NCI-H146 treated with DMSO at 0.1 percent for 48 hours (cell line): ENCODE results near the gene CCDC191.

Experiments used
- DNase-seq: peaks from one replicate; lab custom pipeline; 2025; ENCODE audit not compliant: unreplicated experiment; lab: John Stamatoyannopoulos, UW

CCDC191 gene

GRCh38 chr3:114058646-114059045, 2.3 kb upstream of the CCDC191 start:
- DNase-seq = no peak

- no peak for DNase-seq
Measured at GRCh38 chr3:114057011-114057347, 653 bp upstream of the CCDC191 start.

- no peak for DNase-seq
Measured at GRCh38 chr3:114052216-114052615, 4.1 kb downstream of the CCDC191 start.

- DNase-seq = no peak
Measured at GRCh38 chr3:114043205-114043604, 13.1 kb downstream of the CCDC191 start.

- DNase-seq = no peak
Measured at GRCh38 chr3:114035896-114036295, 20.4 kb downstream of the CCDC191 start.

- DNase-seq = no peak
Measured at GRCh38 chr3:114034787-114035545, 21.4 kb downstream of the CCDC191 start.

GRCh38 chr3:114034211-114034610, 22.1 kb downstream of the CCDC191 start:
- no peak for DNase-seq

GRCh38 chr3:114033721-114034120, 22.6 kb downstream of the CCDC191 start:
- DNase-seq = no peak

GRCh38 chr3:114026331-114026730, 30.0 kb downstream of the CCDC191 start:
- no peak for DNase-seq

GRCh38 chr3:114025451-114025850, 30.9 kb downstream of the CCDC191 start:
- no peak for DNase-seq

GRCh38 chr3:114022145-114022802, 34.1 kb downstream of the CCDC191 start:
- DNase-seq = no peak

GRCh38 chr3:114020907-114021306, 35.4 kb downstream of the CCDC191 start:
- no peak for DNase-seq

- DNase-seq = no peak
Measured at GRCh38 chr3:114019486-114019885, 36.8 kb downstream of the CCDC191 start.

- DNase-seq = no peak
Measured at GRCh38 chr3:114014211-114014610, 42.1 kb downstream of the CCDC191 start.

GRCh38 chr3:114011059-114011797, 45.1 kb downstream of the CCDC191 start:
- no peak for DNase-seq

GRCh38 chr3:114005481-114005880, 50.8 kb downstream of the CCDC191 start:
- DNase-seq = no peak

GRCh38 chr3:113985541-113985940, 70.8 kb downstream of the CCDC191 start:
- no peak for DNase-seq

- no peak for DNase-seq
Measured at GRCh38 chr3:113983544-113983943, 72.8 kb downstream of the CCDC191 start.

- DNase-seq = peak; percentile 54
Measured at GRCh38 chr3:113981803-113982202, 74.5 kb downstream of the CCDC191 start.

GRCh38 chr3:113979916-113980315, 76.4 kb downstream of the CCDC191 start:
- no peak for DNase-seq

- DNase-seq = no peak
Measured at GRCh38 chr3:113977822-113978221, 78.5 kb downstream of the CCDC191 start.

- DNase-seq = no peak
Measured at GRCh38 chr3:113968986-113969385, 87.3 kb downstream of the CCDC191 start.
